Measurements from ENCODE around the gene PIK3R5.
"Not testable (repeated sequence)": the region's sequence is repeated elsewhere in the genome, so short reads cannot be mapped to it uniquely, and the experiment has no call there.

PIK3R5 gene

GRCh38 chr17:8859027-8859803 lies 106.3 kb downstream of the PIK3R5 start:
- DNase-seq (ENCODE audit: low read depth) = no peak

- DNase-seq (ENCODE audit: low read depth) = no peak
These were observed 107.6 kb downstream of the PIK3R5 start for GRCh38 chr17:8857919-8858318.

- no peak for DNase-seq (ENCODE audit: low read depth)
These were observed 108.5 kb downstream of the PIK3R5 start for GRCh38 chr17:8856869-8857575.

- DNase-seq (ENCODE audit: low read depth) = not testable (repeated sequence)
These were observed 109.3 kb downstream of the PIK3R5 start for GRCh38 chr17:8856205-8856603.

GRCh38 chr17:8855477-8856204 lies 109.9 kb downstream of the PIK3R5 start:
- no peak for DNase-seq (ENCODE audit: low read depth)

GRCh38 chr17:8851600-8851999 lies 113.9 kb downstream of the PIK3R5 start:
- DNase-seq (ENCODE audit: low read depth) = no peak

GRCh38 chr17:8849311-8850041 lies 116.0 kb downstream of the PIK3R5 start:
- no peak for DNase-seq (ENCODE audit: low read depth)

- no peak for DNase-seq (ENCODE audit: low read depth)
These were observed 117.6 kb downstream of the PIK3R5 start for GRCh38 chr17:8847891-8848290.

GRCh38 chr17:8846768-8847211 lies 118.7 kb downstream of the PIK3R5 start:
- DNase-seq (ENCODE audit: low read depth) = no peak

- DNase-seq (ENCODE audit: low read depth) = no peak
These were observed 121.0 kb downstream of the PIK3R5 start for GRCh38 chr17:8844229-8845218.

GRCh38 chr17:8843344-8843743 lies 122.2 kb downstream of the PIK3R5 start:
- no peak for DNase-seq (ENCODE audit: low read depth)

GRCh38 chr17:8841844-8842243 lies 123.7 kb downstream of the PIK3R5 start:
- DNase-seq (ENCODE audit: low read depth) = no peak

- DNase-seq (ENCODE audit: low read depth) = no peak
These were observed 126.0 kb downstream of the PIK3R5 start for GRCh38 chr17:8839410-8839935.

- DNase-seq (ENCODE audit: low read depth) = no peak
These were observed 126.9 kb downstream of the PIK3R5 start for GRCh38 chr17:8838551-8839095.

- no peak for DNase-seq (ENCODE audit: low read depth)
These were observed 127.9 kb downstream of the PIK3R5 start for GRCh38 chr17:8837563-8838075.

- no peak for DNase-seq (ENCODE audit: low read depth)
These were observed 128.5 kb downstream of the PIK3R5 start for GRCh38 chr17:8836821-8837562.

- no peak for DNase-seq (ENCODE audit: low read depth)
These were observed 129.7 kb downstream of the PIK3R5 start for GRCh38 chr17:8835631-8836364.

GRCh38 chr17:8835106-8835505 lies 130.4 kb downstream of the PIK3R5 start:
- DNase-seq (ENCODE audit: low read depth) = no peak
